ENCODE data around the gene LHX2.

DNA sequence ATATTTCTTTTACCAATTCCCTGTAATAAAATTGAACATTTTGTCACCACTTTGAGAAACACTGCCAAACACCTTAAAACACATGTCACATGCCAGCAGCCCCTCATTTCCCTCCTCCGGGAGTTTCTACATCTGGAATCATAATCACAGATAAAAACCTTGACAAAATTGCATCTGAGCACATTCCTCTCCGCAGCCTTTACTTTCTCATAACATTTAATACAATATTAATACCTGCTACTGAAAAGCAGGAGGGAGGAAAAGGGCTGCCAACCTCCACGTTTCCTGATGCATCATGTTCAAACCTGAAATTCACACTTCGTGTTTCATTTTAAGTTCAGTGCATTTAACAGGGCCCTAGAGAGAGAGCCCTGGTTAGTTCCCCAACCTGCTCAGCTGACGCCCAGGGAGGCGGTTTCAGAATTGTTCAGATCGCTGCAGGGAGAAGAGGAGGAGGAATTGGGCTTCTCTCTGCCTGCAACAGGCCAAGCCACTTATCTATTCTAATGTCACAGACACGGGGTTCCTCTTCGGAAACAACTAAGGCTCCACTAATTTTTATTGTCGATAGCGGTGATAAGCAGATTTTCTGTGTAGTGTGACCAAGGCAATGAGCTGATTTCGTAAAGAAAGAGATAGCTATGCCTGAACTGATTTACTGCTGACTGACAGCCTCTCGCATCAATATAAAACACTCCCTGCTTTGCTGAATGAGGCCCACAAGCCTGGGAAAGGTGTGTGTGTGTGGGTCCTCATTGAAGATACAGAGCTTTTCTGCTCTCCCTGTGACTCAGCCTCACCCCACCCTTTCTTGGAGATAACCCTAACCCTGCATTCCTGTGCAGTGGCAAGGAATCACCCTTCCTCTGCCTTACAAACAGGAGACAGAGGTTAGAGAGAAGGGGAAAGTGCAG, 4.9 kb upstream of the LHX2 start:
- TF ChIP-seq TEAD4 (IDR thresholded peaks at IDR 0.05; ENCODE audit: borderline replicate concordance, insufficient read depth) (no peak), CTCF (IDR thresholded peaks at IDR 0.05) (no peak), EP300 (IDR thresholded peaks at IDR 0.05; ENCODE audit: borderline replicate concordance in 1 of 2, low read depth in 1 of 2, low read length in 1 of 2) (no peak), EZH2phosphoT487 (IDR thresholded peaks at IDR 0.05; ENCODE audit: borderline replicate concordance, low read depth) (no peak), POLR2AphosphoS5 (IDR thresholded peaks at IDR 0.05; ENCODE audit: low read depth, low read length) (no peak)
